ENCODE measurements around the gene AK2.

AK2 gene

DNA sequence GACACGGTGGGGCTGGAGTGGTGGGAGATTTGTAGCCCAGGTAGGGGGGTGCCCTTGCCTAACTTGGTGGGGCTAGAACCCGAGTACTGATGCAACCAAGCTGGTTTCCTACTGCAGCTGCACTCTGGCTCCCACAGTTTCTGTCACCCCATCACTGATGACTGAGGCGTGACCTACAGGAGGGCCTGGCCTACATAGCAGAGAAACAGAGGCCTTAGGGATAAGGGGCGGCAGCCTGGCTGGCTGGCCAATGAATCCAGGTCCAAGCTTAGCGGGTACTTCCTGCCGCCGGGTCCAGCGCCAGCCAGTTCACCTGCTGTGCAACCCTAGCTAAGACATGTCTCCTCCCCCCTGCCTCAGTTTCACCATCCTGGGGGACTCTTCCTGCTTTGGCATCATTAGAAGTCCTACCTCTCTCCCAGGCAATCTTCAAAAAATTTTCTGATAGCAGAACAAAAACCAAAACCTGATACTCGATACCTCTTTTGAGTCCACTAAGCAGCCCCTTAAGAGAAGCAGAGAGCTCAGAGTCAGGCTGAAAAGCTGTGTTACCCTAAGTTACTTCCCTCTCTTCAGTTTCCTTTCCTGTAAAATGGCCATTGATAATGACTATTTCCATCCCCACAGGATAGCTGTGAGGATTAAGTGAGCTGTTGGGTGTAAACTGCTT is 44.7 kb downstream of the AK2 start:
- Histone ChIP-seq H3K36me3 (ENCODE audit: control insufficient read depth in 5 of 5, insufficient read depth in 5 of 5, low read length in 5 of 5) (no peaks in the 10 kb centered on the region), H3K27ac (ENCODE audit: low read depth, low read length) (peak overlapping the region; percentile 69), H3K27me3 (ENCODE audit: control insufficient read depth in 5 of 5, insufficient read depth in 4 of 5, low read length in 5 of 5) (no peaks in the 10 kb centered on the region), H3K9ac (ENCODE audit: low read length in 5 of 5) (peak overlapping the region in 3 of 5 donors; percentile 15 to 31 (median 28)), H3K9me3 (ENCODE audit: control insufficient read depth in 5 of 5, low read length in 5 of 5) (no peaks in the 10 kb centered on the region), H3K4me1 (ENCODE audit: control insufficient read depth in 5 of 5, insufficient read depth in 5 of 5, low read length in 5 of 5) (peaks cover 11 to 55% (median 35%) of the 10 kb centered on the region in 5 donors), H3K4me3 (ENCODE audit: low read depth in 1 of 5, low read length in 5 of 5) (no peak overlapping the region)

DNA sequence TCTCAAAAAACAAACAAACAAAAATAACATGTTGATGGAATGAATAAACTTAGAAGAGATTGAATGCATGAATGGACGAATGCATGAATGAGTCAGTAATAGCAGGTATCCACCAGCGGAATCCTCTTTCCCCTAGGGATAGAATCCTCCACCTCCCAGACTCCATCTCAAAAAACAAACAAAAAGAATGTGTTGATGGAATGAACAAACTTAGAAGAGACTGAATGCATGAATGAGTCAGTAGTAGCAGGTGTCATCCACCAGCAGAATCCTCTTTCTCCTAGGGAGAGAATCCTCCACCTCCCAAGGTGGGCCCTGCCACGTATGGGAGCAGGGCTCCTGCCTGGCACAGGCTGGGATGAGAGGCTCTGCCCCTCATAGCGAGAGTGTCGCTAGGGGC is 45.3 kb downstream of the AK2 start:
- Histone ChIP-seq H3K27me3 (ENCODE audit: control insufficient read depth in 5 of 5, insufficient read depth in 4 of 5, low read length in 5 of 5) (no peaks in the 10 kb centered on the region), H3K4me1 (ENCODE audit: control insufficient read depth in 5 of 5, insufficient read depth in 5 of 5, low read length in 5 of 5) (peaks cover 11 to 55% (median 35%) of the 10 kb centered on the region in 5 donors), H3K9ac (ENCODE audit: low read length in 5 of 5) (peak overlapping the region in 3 of 5 donors; percentile 7 to 28 (median 15)), H3K9me3 (ENCODE audit: control insufficient read depth in 5 of 5, low read length in 5 of 5) (no peaks in the 10 kb centered on the region), H3K27ac (ENCODE audit: low read depth, low read length) (peak overlapping the region; percentile 69), H3K36me3 (ENCODE audit: control insufficient read depth in 5 of 5, insufficient read depth in 5 of 5, low read length in 5 of 5) (no peaks in the 10 kb centered on the region), H3K4me3 (ENCODE audit: low read depth in 1 of 5, low read length in 5 of 5) (no peak overlapping the region)

DNA sequence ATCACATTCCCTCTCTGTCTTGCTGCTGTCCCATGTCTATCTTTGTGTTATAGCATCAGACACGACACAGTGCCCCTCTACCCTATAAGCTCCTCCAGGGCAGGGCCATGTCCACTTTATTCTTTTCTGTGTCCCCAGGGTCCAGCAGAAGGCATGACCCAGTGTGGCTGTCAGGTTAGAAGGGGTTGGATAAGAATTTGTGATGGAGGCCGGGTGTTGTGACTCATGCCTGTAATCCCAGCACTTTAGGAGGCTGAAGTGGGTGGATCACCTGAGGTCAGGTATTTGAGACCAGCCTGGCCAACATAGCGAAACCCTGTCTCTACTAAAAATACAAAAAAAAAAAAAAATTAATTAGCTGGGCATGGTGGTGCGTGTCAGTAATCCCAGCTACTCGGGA is 45.8 kb downstream of the AK2 start:
- no peak overlapping the region for H3K9ac ChIP-seq (ENCODE audit: low read length in 5 of 5)
- no peaks in the 10 kb centered on the region for H3K27me3 ChIP-seq (ENCODE audit: control insufficient read depth in 5 of 5, insufficient read depth in 4 of 5, low read length in 5 of 5)
- peaks cover 11 to 55% (median 35%) of the 10 kb centered on the region in 5 donors for H3K4me1 ChIP-seq (ENCODE audit: control insufficient read depth in 5 of 5, insufficient read depth in 5 of 5, low read length in 5 of 5)
- H3K36me3 ChIP-seq (ENCODE audit: control insufficient read depth in 5 of 5, insufficient read depth in 5 of 5, low read length in 5 of 5): no peaks in the 10 kb centered on the region
- H3K27ac ChIP-seq (ENCODE audit: low read depth, low read length): no peak overlapping the region
- H3K9me3 ChIP-seq (ENCODE audit: control insufficient read depth in 5 of 5, low read length in 5 of 5): no peaks in the 10 kb centered on the region
- no peak overlapping the region for H3K4me3 ChIP-seq (ENCODE audit: low read depth in 1 of 5, low read length in 5 of 5)

DNA sequence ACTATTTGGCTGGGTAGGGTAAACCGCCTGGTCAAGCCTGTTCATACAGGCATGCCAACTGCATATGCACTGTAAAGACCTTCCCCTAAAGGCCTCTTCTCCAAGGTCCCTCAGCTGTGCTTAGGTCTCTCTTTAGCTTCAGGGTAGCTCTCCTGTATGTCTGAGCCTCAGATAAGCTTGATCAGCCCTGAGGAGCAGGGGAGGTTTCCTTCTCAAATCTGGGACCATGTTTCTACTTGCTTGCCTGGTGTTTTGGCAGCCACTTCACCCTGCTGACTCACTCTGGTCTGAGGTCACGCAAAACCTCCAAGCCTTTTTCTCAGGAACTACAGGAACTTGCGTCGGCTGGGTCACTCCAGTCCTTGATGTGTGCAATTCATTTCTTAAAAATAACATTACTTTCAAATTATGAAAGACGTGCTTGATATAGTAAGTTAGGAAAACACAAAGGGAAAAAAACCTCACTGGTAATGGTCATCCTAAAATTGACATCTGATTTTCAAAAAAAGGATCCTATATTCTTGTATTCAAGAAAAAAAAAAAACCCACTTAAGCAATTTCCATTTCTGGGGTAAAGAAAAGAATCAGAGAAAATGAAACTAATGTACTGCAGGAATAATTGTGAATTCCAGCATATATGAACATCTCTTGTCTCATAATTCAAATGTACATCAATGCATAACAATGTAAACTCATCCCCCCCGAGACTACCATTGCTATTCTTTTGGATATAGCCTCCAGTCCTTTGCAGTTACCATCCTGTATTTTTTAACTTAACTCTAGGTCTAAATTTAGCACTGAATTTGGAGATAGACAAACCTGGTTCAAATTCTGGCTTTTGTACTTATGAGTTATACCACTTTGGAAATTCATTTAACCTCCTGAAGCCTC is 47.3 kb downstream of the AK2 start:
- H3K9me3 ChIP-seq (ENCODE audit: control insufficient read depth in 5 of 5, low read length in 5 of 5): no peaks in the 10 kb centered on the region
- H3K9ac ChIP-seq (ENCODE audit: low read length in 5 of 5): peak overlapping the region in 4 of 5 donors; percentile 7 to 58 (median 14)
- peak overlapping the region; percentile 90 for H3K27ac ChIP-seq (ENCODE audit: low read depth, low read length)
- H3K4me3 ChIP-seq (ENCODE audit: low read depth in 1 of 5, low read length in 5 of 5): peak overlapping the region in 3 of 5 donors; percentile 19 to 30 (median 24)
- no peaks in the 10 kb centered on the region for H3K27me3 ChIP-seq (ENCODE audit: control insufficient read depth in 5 of 5, insufficient read depth in 4 of 5, low read length in 5 of 5)
- no peaks in the 10 kb centered on the region for H3K36me3 ChIP-seq (ENCODE audit: control insufficient read depth in 5 of 5, insufficient read depth in 5 of 5, low read length in 5 of 5)
- H3K4me1 ChIP-seq (ENCODE audit: control insufficient read depth in 5 of 5, insufficient read depth in 5 of 5, low read length in 5 of 5): peaks cover 11 to 64% (median 35%) of the 10 kb centered on the region in 5 donors

DNA sequence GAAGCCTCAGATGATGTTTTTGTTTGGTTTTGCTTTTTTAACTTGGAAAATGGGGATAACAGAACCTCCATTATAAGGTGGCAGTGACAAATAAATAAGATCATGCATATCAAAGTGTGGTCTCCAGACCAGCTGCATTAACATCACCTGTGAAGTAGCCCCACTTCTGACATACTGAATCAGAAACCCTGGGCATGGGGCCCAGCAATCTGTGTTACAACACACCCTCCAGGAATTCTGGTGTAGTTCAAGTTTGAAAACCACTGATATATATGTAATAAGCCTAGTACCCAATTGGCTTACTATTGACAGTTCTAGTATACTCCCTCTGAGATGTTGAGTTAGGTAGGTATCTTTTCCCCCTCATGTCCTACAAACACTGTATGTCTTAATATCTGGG is 48.0 kb downstream of the AK2 start:
- Histone ChIP-seq H3K27ac (ENCODE audit: low read depth, low read length) (peak overlapping the region; percentile 90), H3K4me1 (ENCODE audit: control insufficient read depth in 5 of 5, insufficient read depth in 5 of 5, low read length in 5 of 5) (peaks cover 11 to 62% (median 37%) of the 10 kb centered on the region in 5 donors), H3K36me3 (ENCODE audit: control insufficient read depth in 5 of 5, insufficient read depth in 5 of 5, low read length in 5 of 5) (no peaks in the 10 kb centered on the region), H3K9me3 (ENCODE audit: control insufficient read depth in 5 of 5, low read length in 5 of 5) (no peaks in the 10 kb centered on the region), H3K9ac (ENCODE audit: low read length in 5 of 5) (peak overlapping the region in 4 of 5 donors; percentile 7 to 58 (median 14)), H3K27me3 (ENCODE audit: control insufficient read depth in 5 of 5, insufficient read depth in 4 of 5, low read length in 5 of 5) (no peaks in the 10 kb centered on the region), H3K4me3 (ENCODE audit: low read depth in 1 of 5, low read length in 5 of 5) (peak overlapping the region in 3 of 5 donors; percentile 19 to 30 (median 24))

DNA sequence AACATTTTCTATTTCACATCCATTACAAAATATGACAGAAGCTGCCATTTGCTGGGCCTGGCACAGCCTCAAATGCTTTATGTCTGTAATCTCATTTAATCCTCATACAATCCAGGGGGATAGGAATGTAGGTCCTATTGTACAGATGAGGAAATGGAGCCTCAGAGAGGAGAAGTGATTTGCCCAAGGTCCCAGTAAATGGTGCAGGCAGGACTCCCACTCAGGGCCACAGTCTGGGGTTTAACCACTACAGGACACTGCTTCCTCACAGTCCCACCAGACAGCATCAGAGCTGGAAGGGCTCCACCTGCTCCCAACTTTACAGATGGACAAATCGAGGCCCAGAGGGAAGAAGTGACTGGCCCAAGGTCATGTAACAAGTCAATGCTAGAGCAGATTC is 51.5 kb downstream of the AK2 start:
- no peak overlapping the region for H3K4me3 ChIP-seq (ENCODE audit: low read depth in 1 of 5, low read length in 5 of 5)
- H3K27me3 ChIP-seq (ENCODE audit: control insufficient read depth in 5 of 5, insufficient read depth in 4 of 5, low read length in 5 of 5): no peaks in the 10 kb centered on the region
- H3K27ac ChIP-seq (ENCODE audit: low read depth, low read length): no peak overlapping the region
- H3K36me3 ChIP-seq (ENCODE audit: control insufficient read depth in 5 of 5, insufficient read depth in 5 of 5, low read length in 5 of 5): no peaks in the 10 kb centered on the region
- peaks cover 11 to 56% (median 41%) of the 10 kb centered on the region in 5 donors for H3K4me1 ChIP-seq (ENCODE audit: control insufficient read depth in 5 of 5, insufficient read depth in 5 of 5, low read length in 5 of 5)
- no peaks in the 10 kb centered on the region for H3K9me3 ChIP-seq (ENCODE audit: control insufficient read depth in 5 of 5, low read length in 5 of 5)
- H3K9ac ChIP-seq (ENCODE audit: low read length in 5 of 5): no peak overlapping the region

DNA sequence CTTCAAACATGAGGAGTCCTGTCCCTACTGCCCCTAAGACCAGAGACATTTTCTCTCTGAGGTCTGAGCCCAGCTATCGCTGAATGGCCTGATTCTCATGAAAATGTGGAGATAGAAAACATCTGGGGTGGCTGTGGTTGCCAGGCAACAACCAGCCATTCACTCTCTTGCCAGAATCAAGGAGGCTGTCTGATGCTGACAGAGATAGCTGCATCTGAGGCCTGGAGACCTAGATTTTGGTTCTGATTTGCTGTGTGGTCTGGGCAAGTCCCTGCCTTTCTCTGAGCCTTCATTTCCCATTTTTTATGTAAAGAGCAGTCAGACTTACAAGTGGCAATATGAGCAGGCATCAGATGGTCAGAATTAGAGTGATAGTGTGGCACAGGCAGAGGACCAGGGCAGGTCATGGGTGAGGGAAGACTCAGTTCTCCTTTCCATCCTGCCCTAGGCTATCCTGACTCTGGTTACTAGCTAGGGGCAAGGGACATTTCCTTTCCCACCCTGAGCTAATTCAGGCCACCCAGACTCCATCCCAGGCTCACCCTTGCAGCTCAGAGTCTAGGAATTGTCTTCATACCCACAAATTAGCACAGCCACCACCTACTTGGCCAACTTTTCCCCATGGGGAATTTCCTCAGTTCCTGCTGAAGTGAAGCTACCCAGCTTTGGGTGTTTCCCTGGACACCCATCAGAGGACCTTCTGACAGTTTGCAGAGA is 52.1 kb downstream of the AK2 start:
- H3K4me1 ChIP-seq (ENCODE audit: control insufficient read depth in 5 of 5, insufficient read depth in 5 of 5, low read length in 5 of 5): peaks cover 9 to 56% (median 37%) of the 10 kb centered on the region in 5 donors
- H3K27me3 ChIP-seq (ENCODE audit: control insufficient read depth in 5 of 5, insufficient read depth in 4 of 5, low read length in 5 of 5): no peaks in the 10 kb centered on the region
- no peaks in the 10 kb centered on the region for H3K9me3 ChIP-seq (ENCODE audit: control insufficient read depth in 5 of 5, low read length in 5 of 5)
- no peaks in the 10 kb centered on the region for H3K36me3 ChIP-seq (ENCODE audit: control insufficient read depth in 5 of 5, insufficient read depth in 5 of 5, low read length in 5 of 5)
- no peak overlapping the region for H3K9ac ChIP-seq (ENCODE audit: low read length in 5 of 5)
- H3K4me3 ChIP-seq (ENCODE audit: low read depth in 1 of 5, low read length in 5 of 5): no peak overlapping the region
- H3K27ac ChIP-seq (ENCODE audit: low read depth, low read length): no peak overlapping the region

DNA sequence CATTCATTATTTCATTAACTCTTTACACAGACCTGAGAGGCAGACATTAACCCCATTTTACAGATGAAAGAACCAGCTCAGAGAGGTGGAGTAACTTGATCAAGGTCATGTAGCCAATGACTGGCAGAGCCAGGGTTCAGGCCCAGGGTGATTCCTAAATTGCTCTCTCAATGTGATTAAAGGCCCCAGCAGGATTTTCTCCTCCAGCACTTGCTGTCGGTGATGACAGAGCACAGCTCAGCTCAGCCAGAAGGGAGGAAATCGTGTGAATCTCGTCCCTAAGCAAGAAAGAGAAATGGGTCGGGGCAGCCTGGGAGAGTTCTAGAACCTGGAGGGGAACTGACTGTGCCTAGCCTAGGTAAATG is 52.6 kb downstream of the AK2 start:
- Histone ChIP-seq H3K9ac (ENCODE audit: low read length in 5 of 5) (no peak overlapping the region), H3K27ac (ENCODE audit: low read depth, low read length) (no peak overlapping the region), H3K36me3 (ENCODE audit: control insufficient read depth in 5 of 5, insufficient read depth in 5 of 5, low read length in 5 of 5) (no peaks in the 10 kb centered on the region)

DNA sequence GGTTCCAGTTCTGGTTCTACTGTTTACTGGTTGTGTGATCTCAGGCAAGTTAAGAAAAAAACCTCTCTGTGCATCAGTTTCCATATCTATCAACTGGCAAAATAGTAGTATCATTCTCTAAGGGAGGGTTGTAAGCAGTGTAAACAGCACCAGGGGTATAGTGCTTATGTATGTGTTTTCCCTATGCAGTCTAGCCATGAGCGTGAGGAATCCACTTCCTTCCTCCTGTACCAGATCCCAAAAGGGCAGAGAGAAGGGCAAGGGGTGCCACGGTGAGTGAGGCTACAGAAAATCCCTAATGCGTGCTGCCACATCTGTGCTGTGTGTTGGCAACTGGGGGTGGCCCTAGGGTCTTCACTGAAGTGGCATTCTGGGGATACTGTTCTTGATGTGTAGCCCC is 53.7 kb downstream of the AK2 start:
- H3K36me3 ChIP-seq (ENCODE audit: control insufficient read depth in 5 of 5, insufficient read depth in 5 of 5, low read length in 5 of 5): no peaks in the 10 kb centered on the region
- H3K27ac ChIP-seq (ENCODE audit: low read depth, low read length): no peak overlapping the region
- no peaks in the 10 kb centered on the region for H3K9me3 ChIP-seq (ENCODE audit: control insufficient read depth in 5 of 5, low read length in 5 of 5)
- H3K9ac ChIP-seq (ENCODE audit: low read length in 5 of 5): no peak overlapping the region
- H3K4me3 ChIP-seq (ENCODE audit: low read depth in 1 of 5, low read length in 5 of 5): no peak overlapping the region
- H3K27me3 ChIP-seq (ENCODE audit: control insufficient read depth in 5 of 5, insufficient read depth in 4 of 5, low read length in 5 of 5): no peaks in the 10 kb centered on the region
- H3K4me1 ChIP-seq (ENCODE audit: control insufficient read depth in 5 of 5, insufficient read depth in 5 of 5, low read length in 5 of 5): peaks cover 3 to 41% (median 26%) of the 10 kb centered on the region in 5 donors

More for the DNA sequence above, 52.6 kb downstream of the AK2 start:
- H3K9me3 ChIP-seq (ENCODE audit: control insufficient read depth in 5 of 5, low read length in 5 of 5): no peaks in the 10 kb centered on the region
- H3K4me3 ChIP-seq (ENCODE audit: low read depth in 1 of 5, low read length in 5 of 5): no peak overlapping the region
- H3K4me1 ChIP-seq (ENCODE audit: control insufficient read depth in 5 of 5, insufficient read depth in 5 of 5, low read length in 5 of 5): peaks cover 6 to 51% (median 34%) of the 10 kb centered on the region in 5 donors
- no peaks in the 10 kb centered on the region for H3K27me3 ChIP-seq (ENCODE audit: control insufficient read depth in 5 of 5, insufficient read depth in 4 of 5, low read length in 5 of 5)
